Measurements from ENCODE around the gene CTIF. TPM values are rescaled to one million over a fixed set of nuclear protein-coding genes. Genes with fewer than 3 reads are reported as not detected.

The CTIF gene
- total and polyA plus RNA-seq, 12 donors: 20.5 to 159 (median 57.0) TPM

DNA sequence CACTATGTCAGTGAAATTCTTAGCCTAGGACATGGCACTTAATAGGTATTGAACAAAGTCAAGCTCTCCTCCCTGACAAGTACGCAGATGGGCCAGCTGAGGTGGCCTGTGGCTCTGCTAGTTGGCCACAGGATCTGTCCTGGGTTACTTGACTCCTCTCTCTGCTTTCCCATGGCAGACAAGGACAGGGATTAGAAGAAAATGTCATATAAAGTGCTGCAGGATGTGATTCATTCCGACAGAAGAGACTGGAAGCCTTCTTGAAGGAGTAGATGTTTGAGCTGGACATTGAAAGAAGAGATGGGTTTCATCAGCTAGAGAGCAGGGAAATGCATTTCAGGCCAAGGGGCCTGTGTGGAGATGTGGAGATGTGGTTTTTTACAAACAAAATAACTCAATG lies 365.3 kb downstream of the CTIF start:
- peak overlapping the region in 1 of 5 donors; percentile 58 for H3K27ac ChIP-seq
- no peaks in the 10 kb centered on the region for H3K27me3 ChIP-seq
- H3K4me3 ChIP-seq: no peak overlapping the region
- TF ChIP-seq POLR2A (IDR thresholded peaks at IDR 0.05): no peak
- TF ChIP-seq, protein P1, sequence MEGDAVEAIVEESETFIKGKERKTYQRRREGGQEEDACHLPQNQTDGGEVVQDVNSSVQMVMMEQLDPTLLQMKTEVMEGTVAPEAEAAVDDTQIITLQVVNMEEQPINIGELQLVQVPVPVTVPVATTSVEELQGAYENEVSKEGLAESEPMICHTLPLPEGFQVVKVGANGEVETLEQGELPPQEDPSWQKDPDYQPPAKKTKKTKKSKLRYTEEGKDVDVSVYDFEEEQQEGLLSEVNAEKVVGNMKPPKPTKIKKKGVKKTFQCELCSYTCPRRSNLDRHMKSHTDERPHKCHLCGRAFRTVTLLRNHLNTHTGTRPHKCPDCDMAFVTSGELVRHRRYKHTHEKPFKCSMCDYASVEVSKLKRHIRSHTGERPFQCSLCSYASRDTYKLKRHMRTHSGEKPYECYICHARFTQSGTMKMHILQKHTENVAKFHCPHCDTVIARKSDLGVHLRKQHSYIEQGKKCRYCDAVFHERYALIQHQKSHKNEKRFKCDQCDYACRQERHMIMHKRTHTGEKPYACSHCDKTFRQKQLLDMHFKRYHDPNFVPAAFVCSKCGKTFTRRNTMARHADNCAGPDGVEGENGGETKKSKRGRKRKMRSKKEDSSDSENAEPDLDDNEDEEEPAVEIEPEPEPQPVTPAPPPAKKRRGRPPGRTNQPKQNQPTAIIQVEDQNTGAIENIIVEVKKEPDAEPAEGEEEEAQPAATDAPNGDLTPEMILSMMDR (IDR thresholded peaks at IDR 0.05): no peak
- WGBS, 4 donors: 86 to 99% (median 97%) methylated on average over 2 of the region's 2 CpGs
- intact Hi-C loops (cut with DNase I): no loop called here
- no peaks in the 10 kb centered on the region for H3K36me3 ChIP-seq (replicated peaks in 1 of 2)
- H3K9me3 ChIP-seq (replicated peaks in 1 of 3): no peaks in the 10 kb centered on the region
- peaks cover 12 to 30% of the 10 kb centered on the region in 2 donors for H3K4me1 ChIP-seq (replicated peaks in 1 of 2)
- no peak for DNase-seq

DNA sequence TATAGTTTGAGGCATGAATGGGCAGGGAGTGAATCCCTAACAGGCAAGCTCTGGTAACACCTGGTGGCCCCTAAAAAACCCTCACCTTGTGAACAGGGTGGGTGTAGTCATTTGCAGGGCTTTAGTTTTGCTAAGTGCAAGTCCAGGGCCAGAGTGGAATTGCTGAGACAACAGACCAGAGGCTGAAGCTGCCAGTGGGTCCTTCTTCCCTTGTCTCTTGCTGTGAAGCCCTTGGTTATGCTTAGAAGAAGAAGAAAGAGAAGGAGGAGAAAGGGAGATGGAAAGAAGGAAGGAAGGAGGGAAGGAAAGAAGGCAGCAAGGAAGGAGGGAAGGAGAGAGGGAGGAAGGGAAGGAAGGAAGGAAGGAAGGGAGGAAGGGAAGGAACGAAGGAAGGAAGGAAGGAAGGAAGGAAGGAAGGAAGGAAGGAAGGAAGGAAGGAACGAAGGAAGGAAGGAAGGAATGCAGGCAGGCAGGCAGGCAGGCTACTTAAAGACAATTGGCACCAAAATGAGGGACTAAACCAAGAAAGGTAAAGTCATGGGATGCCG lies 366.1 kb downstream of the CTIF start:
- intact Hi-C loops (cut with DNase I): no loop called here
- H3K27me3 ChIP-seq: no peaks in the 10 kb centered on the region
- WGBS, 4 donors: 85 to 90% (median 88%) methylated on average over 3 of the region's 3 CpGs
- TF ChIP-seq, protein P1 (IDR thresholded peaks at IDR 0.05): no peak
- no peak for TF ChIP-seq POLR2A (IDR thresholded peaks at IDR 0.05)
- DNase-seq: no peak
- no peaks in the 10 kb centered on the region for H3K36me3 ChIP-seq (replicated peaks in 1 of 2)
- H3K9me3 ChIP-seq (replicated peaks in 1 of 3): no peaks in the 10 kb centered on the region
- peaks cover 12 to 30% of the 10 kb centered on the region in 2 donors for H3K4me1 ChIP-seq (replicated peaks in 1 of 2)
- no peak overlapping the region for H3K4me3 ChIP-seq
- H3K27ac ChIP-seq: no peak overlapping the region

DNA sequence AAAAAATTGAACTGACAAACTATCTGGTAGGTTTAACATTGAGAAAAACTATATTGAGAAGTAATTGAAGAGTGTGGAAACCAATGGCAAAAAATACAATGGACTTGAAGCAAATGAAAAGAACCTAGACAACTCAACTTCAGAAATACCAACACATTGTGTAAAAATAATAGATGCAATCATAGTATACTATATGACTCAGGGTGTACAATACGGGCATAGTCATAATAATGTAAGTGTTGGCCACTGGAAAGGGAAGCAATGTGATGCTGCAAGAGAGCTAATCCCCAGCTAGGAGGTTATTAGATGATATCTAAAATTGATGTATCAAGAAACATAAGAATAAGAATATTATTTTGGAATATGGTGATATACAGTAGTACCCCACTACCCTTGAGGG lies 366.7 kb downstream of the CTIF start:
- intact Hi-C loops (cut with DNase I): no loop called here
- TF ChIP-seq POLR2A (IDR thresholded peaks at IDR 0.05): no peak
- TF ChIP-seq, protein P1 (IDR thresholded peaks at IDR 0.05): no peak
- WGBS, 4 donors: 79 to 97% (median 92%) methylated on average over 1 of the region's 1 CpG
- no peaks in the 10 kb centered on the region for H3K36me3 ChIP-seq (replicated peaks in 1 of 2)
- H3K9me3 ChIP-seq (replicated peaks in 1 of 3): no peaks in the 10 kb centered on the region
- no peak overlapping the region for H3K4me3 ChIP-seq
- H3K27ac ChIP-seq: no peak overlapping the region
- DNase-seq: no peak
- H3K4me1 ChIP-seq (replicated peaks in 1 of 2): peaks cover 12 to 30% of the 10 kb centered on the region in 2 donors
- no peaks in the 10 kb centered on the region for H3K27me3 ChIP-seq

DNA sequence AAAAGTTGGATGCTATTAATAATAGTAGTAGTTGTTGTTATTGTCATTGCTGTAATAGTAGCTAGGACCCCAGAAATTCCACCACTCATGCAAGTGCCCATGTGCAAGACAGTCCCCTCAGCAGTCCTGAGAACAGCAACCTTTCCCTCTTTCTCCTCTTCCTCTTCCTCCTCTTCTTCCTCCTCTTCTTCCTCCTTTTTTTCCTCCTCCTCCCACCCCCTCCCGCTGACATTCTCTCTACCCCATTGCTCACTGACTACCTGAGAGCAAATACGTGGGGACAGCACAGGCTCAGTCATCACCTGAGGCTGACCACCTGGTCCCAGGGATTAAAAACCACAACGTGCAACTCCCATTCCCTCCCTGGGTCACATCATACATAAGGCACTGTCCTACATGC lies 370.1 kb downstream of the CTIF start:
- Histone ChIP-seq H3K4me3 (no peak overlapping the region), H3K9me3 (replicated peaks in 1 of 3) (no peaks in the 10 kb centered on the region), H3K27ac (no peak overlapping the region), H3K4me1 (replicated peaks in 1 of 2) (peaks cover 0 to 5% of the 10 kb centered on the region in 2 donors), H3K36me3 (replicated peaks in 1 of 2) (no peaks in the 10 kb centered on the region), H3K27me3 (no peaks in the 10 kb centered on the region)
- intact Hi-C loops (cut with DNase I): no loop called here
- no peak for DNase-seq
- no peak for TF ChIP-seq POLR2A (IDR thresholded peaks at IDR 0.05)
- 74 to 94% (median 79%) methylated on average over 3 of the region's 3 CpGs for WGBS, 4 donors

DNA sequence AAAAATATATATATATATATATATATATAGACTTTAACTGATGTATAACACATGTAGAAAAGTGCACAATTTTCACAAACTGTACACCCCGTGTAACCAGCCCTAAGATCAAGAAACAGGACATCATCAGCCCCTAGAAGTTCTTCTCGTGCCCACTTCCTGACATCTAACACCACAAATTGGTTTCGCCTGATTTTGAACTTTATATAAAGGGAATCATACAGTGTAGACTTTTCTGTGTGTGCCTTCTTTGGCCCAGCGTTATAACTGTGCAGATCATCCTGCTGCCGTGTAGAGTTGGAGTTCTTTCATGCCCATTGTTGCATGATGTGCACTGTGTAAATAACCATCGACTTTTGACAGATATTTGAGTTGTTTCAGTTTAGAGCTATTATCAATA lies 370.9 kb downstream of the CTIF start:
- no peak for TF ChIP-seq POLR2A (IDR thresholded peaks at IDR 0.05)
- TF ChIP-seq, protein P1 (IDR thresholded peaks at IDR 0.05): no peak
- H3K36me3 ChIP-seq (replicated peaks in 1 of 2): no peaks in the 10 kb centered on the region

More for the DNA sequence above, 370.9 kb downstream of the CTIF start:
- peaks cover 0 to 2% of the 10 kb centered on the region in 2 donors for H3K4me1 ChIP-seq (replicated peaks in 1 of 2)
- H3K4me3 ChIP-seq: no peak overlapping the region
- intact Hi-C loops (cut with DNase I): no loop called here
- no peaks in the 10 kb centered on the region for H3K9me3 ChIP-seq (replicated peaks in 1 of 3)
- 76 to 90% (median 85%) methylated on average over 6 of the region's 6 CpGs for WGBS, 4 donors
- DNase-seq: no peak
- H3K27ac ChIP-seq: no peak overlapping the region
- H3K27me3 ChIP-seq: no peaks in the 10 kb centered on the region
